GM18870 (cell line): ENCODE measurements around the gene NTSR1.

Experiments used
- ATAC-seq: cut with Tn5 transposase; IDR thresholded peaks from one replicate; pipeline ENCODE4 v1.9.1; 2021; ENCODE audit warnings: moderate library complexity; ENCODE audit not compliant: unreplicated experiment

The NTSR1 gene

DNA sequence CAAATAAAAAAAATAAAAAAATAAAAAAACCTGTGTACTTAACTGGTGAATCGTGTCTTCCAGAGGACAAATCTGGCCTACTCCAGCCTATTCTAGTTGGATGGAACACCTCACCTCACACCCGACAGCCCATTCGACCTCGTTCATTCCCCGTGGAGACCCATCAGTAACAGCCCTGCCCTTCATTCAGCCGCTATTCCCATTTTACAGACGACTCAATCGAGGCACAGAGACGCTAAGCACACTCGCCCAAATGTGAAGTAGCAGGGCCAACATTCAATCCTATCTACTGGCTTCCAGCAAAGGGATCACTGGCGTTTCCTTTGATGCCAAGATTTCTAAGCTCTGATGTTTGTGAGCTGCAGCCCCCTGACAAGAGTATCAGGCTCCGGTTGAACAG lies 1.8 kb upstream of the NTSR1 start:
- ATAC-seq: no peak

DNA sequence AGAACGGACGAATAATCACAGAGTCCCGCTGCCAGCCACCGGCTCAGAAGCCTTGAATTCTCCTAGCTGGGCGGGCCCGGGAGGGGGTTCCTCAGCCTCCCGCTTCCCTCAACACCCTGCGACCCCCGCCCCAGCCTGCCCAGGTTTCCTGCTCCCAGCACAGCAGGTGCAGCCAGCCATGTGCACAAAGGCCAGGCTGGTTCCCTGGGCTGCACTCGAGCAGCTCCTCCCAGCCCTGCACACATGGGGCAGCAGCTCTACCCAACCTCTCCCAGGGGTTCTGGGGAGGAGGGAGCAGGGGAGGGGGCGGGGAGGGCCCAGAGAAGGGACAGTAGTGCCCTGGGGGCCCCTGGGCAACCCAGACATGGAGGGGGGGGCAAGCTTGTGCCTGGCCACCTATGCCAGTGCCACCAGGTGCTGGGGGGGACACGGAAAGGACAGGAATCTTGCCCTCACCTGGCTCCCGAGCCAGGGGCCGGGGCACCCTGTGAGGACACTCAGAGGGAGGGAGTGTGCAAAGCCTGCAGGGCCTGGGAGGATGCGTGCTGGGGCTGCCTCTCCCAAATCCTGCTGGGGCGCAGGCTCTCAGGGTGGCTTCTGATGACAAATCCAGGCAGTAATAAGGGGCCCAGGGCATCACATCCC lies 1.2 kb upstream of the NTSR1 start:
- ATAC-seq: no peak

DNA sequence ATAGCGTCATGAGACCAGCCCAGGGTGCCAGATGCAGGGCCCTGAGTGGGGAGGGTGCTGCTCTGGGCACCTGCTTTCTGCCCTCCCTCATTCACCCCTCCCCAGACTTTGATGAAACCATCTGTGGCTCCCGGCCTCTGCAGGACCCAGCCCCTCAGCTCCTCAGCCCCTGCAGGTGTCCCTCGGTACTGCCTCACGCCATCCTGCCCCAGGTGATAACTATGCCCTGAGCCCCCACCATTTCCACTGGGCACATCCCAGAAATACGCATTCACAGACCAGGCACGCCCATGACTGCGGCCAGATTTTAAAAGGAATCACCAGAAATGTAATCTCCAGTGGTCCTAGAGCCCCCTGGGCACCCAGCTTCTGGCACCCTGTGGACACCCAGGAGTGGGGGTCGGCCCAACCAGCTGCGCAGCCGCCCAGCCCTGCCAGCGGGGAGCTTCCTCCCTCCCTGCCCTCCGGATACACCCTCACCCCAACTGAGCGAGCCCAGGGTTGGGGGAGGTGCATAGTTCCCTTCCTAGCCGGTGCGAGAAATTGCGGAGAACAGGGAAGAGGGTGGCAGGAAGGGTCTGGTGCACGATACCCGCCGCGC lies 615 bp upstream of the NTSR1 start:
- no peak for ATAC-seq

DNA sequence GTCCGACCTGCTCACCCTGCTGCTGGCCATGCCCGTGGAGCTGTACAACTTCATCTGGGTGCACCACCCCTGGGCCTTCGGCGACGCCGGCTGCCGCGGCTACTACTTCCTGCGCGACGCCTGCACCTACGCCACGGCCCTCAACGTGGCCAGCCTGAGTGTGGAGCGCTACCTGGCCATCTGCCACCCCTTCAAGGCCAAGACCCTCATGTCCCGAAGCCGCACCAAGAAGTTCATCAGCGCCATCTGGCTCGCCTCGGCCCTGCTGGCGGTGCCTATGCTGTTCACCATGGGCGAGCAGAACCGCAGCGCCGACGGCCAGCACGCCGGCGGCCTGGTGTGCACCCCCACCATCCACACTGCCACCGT lies 885 bp downstream of the NTSR1 start:
- ATAC-seq: no peak

DNA sequence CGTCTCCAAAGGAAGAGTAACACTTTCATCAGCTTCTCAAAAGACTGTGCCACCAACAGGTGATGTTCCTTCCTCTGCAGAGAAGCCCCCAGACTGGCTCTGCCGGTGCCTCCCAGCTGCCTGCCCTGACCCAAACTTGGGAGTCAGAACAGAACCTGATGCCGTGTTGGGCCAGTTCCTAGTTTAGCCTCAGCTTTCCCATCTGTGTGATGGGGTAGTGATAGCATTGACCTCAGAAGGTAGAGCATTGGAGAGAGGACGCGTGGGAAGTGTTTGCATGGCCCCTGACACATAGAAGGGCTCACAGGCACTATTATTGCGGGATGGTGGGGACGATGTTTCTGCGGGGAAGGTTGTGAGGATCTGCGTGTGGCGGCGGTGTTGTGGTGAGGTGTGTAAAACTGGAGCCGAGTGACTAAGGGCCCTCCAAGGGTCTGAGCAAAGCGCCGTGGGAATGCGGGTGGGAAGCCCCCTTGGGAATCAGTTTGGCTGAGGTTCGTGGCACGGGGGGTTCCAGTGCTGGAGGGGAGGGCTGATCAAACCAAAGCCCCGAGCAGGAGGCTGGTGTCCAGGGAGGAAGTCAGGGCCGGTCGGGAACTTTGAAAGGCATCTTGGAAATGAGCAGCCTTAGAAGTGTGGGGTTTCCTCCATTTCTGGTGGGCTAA lies 1.7 kb downstream of the NTSR1 start:
- ATAC-seq: no peak

DNA sequence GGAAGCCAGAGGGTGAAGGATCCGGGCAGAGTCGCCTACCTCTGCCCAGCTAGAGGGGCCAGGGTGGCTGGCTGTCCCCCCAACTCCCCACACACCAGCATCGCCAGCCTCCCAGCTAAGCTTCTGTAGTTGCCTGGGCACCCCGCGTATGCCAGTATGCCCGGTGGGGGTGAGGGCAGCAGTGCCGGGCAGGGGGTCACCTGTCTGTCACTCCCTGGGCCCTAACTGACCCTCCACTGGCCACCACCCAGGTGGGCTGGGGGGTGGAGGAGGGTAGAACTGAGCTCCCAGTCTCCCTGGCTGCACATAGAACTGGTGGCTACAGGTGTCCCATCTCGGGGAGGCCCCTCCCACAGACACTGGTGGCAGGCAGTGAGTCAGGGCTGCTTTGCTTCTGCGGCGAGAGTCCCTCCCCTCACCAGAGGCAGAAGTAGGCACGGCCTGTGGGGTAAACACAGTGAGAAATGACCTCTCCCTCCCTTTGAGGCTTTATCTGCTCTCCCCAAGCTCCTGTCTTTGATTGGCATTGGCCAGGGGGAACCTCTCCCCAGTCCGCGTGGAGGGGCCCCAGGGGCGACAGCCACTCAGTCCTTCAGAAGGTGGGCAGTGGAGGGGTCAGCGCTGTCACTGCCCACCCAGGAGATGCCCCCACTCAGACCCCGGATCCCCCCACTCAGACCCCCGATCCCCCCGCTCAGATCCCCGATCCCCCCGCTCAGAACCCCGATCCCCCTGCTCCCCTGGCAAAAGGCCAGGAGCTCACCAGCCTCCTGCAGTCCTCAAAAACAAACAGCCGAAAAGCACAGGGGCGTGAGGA lies 2.5 kb downstream of the NTSR1 start:
- no peak for ATAC-seq

DNA sequence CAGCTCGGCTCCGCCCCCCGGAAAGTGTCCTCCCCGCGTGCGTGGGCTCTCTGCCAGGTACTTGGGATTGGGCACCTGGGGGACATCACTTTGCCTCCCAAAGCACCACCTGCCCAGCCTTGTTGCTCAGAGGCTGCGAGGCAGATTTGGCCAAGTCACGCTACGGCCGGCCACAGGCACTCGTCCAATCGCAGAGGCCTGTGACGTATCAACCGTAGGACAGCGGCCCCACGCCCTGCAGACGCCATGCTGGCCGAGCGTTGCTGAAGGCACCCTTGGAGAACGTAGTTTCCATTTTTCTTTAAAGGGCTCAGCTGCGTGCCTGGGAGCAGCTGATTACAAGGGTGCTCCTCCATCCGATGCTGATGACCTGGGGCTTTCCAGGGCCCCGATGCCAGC lies 3.1 kb downstream of the NTSR1 start:
- no peak for ATAC-seq

DNA sequence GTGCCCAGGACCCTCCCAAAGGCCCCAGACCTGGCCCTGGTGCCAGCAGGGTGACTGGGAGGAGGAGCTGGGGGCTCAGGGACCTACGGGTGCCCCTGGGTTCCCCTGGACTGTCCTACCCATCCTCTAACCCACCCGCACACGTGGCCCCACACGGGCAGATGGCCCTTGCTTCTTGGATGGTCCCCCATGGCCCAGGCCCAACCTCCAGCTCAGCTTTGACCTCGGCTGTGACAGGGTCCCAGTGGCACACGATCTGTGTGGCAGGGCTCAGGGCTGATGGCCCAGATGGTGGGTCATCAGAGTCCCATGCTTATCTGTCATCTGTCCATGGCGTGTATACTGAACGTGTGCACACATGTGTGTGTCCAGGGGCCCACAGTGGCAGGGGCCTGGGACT lies 4.0 kb downstream of the NTSR1 start:
- no peak for ATAC-seq

DNA sequence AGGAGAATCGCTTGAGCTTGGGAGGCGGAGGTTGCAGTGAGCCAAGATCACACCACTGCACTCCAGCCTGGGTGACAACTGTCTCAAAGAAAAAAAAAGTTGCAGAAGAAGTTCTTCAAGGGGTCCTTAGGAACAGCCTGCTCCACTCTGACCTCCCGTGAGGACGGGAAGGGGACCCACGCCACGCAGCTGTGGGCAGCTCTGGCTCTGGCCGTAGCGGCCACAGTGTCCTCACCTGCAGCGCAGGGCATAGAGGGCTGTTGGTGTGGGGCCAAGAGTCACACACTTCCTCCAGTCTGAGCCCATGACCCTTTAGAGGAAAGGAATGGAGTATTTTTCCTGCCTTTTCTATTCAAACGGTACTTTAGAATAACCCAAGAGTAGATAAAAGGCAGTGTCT lies 5.4 kb downstream of the NTSR1 start:
- ATAC-seq: no peak

DNA sequence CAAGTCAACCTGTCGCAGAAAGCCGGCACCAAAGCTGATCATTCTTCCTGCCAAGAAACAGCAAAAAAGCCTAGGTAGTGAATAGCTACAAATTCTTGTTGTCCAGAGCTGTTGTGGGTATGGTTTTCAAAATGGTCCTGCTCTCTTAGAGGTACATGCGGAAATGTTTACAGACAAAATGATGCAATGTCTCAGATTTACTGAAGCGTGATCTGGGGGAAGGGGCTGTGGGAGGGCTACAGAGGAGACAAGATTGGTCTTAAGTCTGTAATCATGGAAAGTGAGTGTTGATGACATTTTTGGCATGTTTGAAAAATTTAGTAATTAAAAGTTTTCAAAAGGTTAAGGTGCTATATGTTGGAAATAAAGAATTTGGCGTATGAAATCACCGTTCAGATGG lies 6.2 kb downstream of the NTSR1 start:
- ATAC-seq: no peak

DNA sequence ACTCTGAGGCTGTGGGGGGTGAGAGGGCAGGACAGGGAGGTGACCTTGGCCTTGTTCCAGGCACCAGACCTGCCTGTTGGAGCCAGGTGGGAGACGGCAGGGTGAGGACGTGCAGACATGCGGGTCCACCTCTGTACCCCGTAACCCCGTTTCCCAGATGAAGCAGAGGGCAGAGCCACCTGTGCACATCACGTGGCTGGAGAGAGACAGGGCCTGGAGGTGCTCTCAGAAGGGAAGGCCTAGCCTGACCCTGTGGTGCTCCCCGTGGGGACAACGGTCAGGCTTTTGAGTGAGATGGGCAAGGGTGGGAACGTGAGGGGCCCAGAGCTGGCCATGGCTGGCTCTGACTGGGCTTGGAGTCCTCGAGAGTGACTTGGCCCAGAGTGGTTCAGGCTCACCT lies 6.6 kb downstream of the NTSR1 start:
- no peak for ATAC-seq

DNA sequence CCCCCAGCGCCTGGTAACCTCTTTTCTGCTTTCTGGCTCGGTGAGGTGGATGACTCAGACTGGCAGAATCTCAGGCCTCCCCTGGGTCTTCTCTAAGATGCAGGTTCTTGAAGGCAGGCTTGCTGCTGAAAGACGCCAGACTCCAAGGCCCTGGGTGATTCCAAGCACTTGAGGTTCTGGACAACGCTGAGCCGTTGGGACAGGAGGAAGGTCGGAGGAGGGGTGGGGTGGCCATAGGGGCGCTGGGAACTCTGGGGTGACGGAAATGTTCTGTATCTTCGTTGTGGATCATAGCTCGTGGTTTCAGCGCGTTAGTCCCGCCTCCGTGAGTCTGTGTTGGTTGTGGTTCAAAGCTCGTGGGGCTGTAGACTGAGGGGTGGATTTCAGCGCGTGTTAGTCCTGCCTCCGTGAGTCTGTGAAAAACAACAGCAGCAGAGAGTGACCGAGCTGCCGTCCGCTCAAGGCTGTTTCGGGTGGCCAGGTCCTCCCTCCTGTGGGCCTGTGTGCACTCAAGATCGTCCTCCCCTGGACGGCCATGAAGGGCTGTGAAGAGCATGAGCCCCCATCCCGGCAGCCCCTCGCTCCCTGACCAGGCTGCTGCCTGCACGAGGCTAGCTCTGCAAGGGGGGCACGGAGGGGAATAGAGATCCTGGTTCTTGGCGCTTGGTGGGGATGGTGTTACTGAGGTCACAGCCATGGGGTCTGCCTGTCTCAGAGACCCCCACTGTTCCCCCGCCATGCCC lies 7.7 kb downstream of the NTSR1 start:
- ATAC-seq: no peak

DNA sequence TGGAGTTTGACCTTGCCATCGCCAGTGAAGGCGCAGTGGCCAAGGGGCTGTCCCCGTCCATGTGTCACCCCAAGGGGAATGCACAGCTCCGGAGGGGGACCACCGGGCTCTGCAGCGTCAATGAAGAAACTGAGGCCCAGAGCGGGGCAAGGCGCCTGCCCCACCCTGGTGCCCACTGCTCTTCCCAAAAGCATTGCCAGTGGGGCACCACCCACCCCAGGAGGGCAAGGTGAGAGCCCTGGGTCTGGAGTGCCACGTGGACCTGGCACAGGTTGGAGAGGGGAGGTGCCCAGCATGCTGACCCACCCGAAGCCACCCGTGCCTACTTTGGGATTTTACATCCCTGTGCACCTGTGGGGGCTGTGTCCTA lies 8.3 kb downstream of the NTSR1 start:
- no peak for ATAC-seq

DNA sequence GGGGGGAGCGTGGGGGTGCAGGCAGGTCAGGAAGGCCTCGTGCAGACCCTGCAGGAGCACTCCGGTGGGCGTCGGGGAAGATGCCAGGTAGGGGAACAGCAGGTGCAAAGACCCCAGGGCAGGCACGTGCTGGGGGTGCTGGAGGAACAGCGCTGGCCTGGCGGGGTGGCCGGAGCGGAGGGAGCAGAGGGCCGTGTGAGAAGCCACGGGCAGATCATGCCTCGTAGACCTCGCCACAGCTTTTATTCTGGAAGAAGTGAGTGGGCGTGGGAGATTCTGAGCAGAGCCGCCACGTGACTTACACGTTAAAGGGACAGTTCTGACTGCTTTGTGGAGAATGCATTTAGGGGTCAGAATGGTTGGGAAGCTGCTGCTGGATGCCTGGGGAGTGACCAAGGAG lies 9.3 kb downstream of the NTSR1 start:
- no peak for ATAC-seq

DNA sequence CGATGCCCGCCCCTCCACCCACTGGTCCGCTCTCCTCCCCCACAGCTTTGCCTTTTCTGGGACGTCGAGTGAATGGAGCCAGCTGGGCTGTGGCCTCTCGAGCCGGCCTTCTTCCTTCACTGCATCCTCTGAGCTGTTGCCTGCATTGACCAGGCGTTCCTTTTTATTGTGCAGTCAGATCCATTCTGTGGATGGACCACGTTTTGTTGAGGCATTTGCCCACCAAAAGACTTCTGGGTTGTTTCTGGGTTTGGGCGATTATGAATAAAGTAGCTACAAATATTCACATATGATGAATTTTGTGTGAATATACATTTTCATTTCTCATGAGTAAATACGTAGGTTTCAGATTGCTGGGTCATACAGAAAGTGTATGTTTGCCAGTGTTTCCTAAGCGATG lies 9.9 kb downstream of the NTSR1 start:
- no peak for ATAC-seq

DNA sequence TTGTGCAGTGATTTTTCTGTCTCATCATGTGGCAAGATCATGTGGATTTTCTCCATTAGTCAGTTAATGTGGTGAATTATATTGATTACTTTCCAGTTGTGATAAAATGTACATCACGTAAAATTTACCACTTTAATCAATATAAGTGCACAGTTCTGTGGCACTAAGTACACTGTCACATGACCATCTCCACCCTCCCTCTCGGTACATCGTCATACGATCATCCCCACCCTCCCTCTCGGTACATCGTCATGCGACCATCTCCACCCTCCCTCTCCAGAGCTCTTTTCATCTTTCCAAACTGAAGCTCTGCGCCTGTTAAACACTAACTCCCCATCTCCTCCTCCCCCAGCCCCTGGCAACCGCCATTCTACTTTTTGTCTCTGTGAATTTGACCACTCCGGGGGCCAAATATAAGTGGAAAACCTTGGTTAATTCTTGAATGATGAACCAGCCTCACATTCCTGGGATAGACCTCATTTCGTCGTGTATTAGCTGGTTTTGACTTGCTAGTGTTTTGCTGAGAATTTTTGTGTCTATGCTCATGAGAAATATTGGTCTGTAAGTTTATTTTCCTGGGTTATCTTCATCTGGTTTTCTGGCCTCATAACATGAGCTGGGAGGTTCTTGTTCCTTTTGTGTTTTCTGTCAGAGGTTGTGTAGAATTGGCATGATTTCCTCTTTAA lies 10.8 kb downstream of the NTSR1 start:
- ATAC-seq: no peak

DNA sequence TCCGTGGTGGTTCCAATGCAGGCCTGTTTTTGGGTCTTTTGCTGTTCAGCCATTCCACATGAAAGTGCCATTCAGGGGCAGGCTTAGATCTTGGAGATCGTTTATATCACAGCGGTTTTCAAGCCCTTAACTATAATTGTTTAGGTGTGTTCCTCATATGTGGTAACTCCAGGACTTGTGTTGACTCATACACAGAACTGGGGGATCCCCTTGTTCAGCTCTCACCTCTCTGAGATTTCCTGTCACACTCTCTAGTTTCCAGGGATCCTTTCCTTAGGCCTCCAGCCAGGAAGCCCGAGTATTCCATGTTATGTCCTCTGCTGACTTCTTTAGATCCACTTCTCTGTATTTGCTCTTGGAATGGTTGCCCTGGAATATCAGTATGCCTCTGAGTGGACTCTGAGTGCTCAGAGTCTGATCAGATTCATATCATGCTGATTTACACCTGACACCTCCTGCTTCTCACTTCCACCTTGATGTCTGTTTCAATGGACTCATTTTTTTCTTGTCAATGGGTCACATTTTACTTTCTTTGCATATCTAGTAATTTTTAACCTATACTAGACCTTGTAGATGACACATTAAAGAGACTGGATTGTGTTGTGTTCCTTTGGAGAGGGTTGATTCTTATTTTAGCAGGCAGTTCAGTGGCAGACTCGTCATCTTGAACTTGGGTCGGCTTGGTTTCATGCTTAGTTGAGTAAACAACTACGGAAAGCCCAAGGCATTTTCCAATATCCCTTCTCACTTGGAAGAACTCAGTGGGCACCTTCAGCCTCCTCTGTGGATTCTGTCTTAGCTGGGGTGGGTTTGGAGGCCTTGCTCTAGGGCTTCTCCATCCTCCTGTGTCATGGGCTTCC lies 13.1 kb downstream of the NTSR1 start:
- ATAC-seq: no peak

DNA sequence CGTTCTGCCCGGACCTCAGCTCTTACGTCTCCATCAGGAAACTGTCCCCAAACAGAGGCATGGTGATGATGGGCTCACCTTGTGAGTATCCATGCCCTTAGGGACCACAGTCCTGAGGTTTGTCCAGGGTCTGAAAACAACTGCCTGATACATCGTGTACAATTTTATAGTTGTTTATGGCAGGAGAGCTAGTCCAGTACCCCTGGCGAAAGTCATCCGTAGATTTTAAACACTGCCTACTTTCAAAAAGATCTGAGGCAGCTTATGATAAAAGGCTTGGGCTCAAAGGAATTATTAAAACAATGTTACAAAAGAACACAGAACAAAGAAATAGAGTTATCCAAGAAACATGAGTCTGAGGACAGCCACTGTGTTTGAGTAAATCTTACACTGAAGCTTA lies 14.0 kb downstream of the NTSR1 start:
- ATAC-seq: no peak

DNA sequence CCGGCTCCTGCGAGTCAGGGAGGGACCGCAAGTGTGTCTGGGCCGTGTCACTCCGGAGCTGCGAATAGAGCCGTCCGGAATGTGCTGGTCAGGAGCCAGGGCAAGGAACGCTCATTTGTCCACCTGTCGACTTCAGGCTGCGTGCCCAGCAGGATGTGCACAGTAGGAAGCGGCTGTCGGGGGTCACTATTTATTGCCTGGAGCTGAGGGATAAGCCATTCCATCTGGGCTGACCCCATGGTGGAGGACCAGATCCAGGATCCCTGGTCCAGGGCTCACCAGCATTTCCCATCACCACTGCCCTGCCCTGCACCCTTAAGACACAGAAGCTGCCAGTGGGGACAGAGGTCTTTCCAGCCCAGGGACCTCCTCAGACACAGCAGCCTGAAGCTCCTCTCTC lies 14.7 kb downstream of the NTSR1 start:
- ATAC-seq: no peak
